ENCODE data around the gene ARMCX2.
A peak's percentile ranks its signal among the peaks of the same experiment; 100 is the strongest.

ARMCX2 gene

GRCh38 chrX:101659601-101660063 is at the start of gene ARMCX2:
ARMCX2 (minus strand) TSS chrX:101659850; CDS start chrX:101657588, 2,262 bp downstream.
- Histone ChIP-seq H3K27me3 (ENCODE audit: control insufficient read depth, insufficient read depth, low read length) (no peaks in the 10 kb centered on the region), H3K4me1 (ENCODE audit: control insufficient read depth, insufficient read depth, low read length) (no peaks in the 10 kb centered on the region), H3K27ac (ENCODE audit: low read length) (no peak within 1 kb of the TSS), H3K4me3 (ENCODE audit: low read length) (peak within 1 kb of the TSS; percentile 92), H3K36me3 (ENCODE audit: control insufficient read depth, insufficient read depth, low read length) (peaks cover 15% of the 10 kb centered on the region), H3K9me3 (ENCODE audit: control insufficient read depth, insufficient read depth, low read length) (no peaks in the 10 kb centered on the region)
- no CpG with 5 or more reads among the region's 22 CpGs for WGBS (ENCODE audit: insufficient coverage, insufficient read length)
- peak; percentile 45 for DNase-seq (ENCODE audit: low read depth, low spot score)

- H3K9me3 ChIP-seq (ENCODE audit: control insufficient read depth, insufficient read depth, low read length) = no peaks in the 10 kb centered on the region
- H3K4me1 ChIP-seq (ENCODE audit: control insufficient read depth, insufficient read depth, low read length) = no peaks in the 10 kb centered on the region
- WGBS (ENCODE audit: insufficient coverage, insufficient read length) = no CpG with 5 or more reads among the region's 3 CpGs
- no peak overlapping the region for H3K4me3 ChIP-seq (ENCODE audit: low read length)
- H3K36me3 ChIP-seq (ENCODE audit: control insufficient read depth, insufficient read depth, low read length) = no peaks in the 10 kb centered on the region
- no peaks in the 10 kb centered on the region for H3K27me3 ChIP-seq (ENCODE audit: control insufficient read depth, insufficient read depth, low read length)
- no peak overlapping the region for H3K27ac ChIP-seq (ENCODE audit: low read length)
- DNase-seq (ENCODE audit: low read depth, low spot score) = no peak
Observed at GRCh38 chrX:101709384-101709783, 49.7 kb upstream of the ARMCX2 start.

- WGBS (ENCODE audit: insufficient coverage, insufficient read length) = no CpG with 5 or more reads among the region's 3 CpGs
- no peaks in the 10 kb centered on the region for H3K4me1 ChIP-seq (ENCODE audit: control insufficient read depth, insufficient read depth, low read length)
- H3K36me3 ChIP-seq (ENCODE audit: control insufficient read depth, insufficient read depth, low read length) = no peaks in the 10 kb centered on the region
- no peak overlapping the region for H3K4me3 ChIP-seq (ENCODE audit: low read length)
- no peak for DNase-seq (ENCODE audit: low read depth, low spot score)
- H3K27me3 ChIP-seq (ENCODE audit: control insufficient read depth, insufficient read depth, low read length) = no peaks in the 10 kb centered on the region
- no peak overlapping the region for H3K27ac ChIP-seq (ENCODE audit: low read length)
- no peaks in the 10 kb centered on the region for H3K9me3 ChIP-seq (ENCODE audit: control insufficient read depth, insufficient read depth, low read length)
Observed at GRCh38 chrX:101708163-101708562, 48.5 kb upstream of the ARMCX2 start.

- H3K9me3 ChIP-seq (ENCODE audit: control insufficient read depth, insufficient read depth, low read length) = no peaks in the 10 kb centered on the region
- H3K4me1 ChIP-seq (ENCODE audit: control insufficient read depth, insufficient read depth, low read length) = no peaks in the 10 kb centered on the region
- no peak overlapping the region for H3K4me3 ChIP-seq (ENCODE audit: low read length)
- no peaks in the 10 kb centered on the region for H3K36me3 ChIP-seq (ENCODE audit: control insufficient read depth, insufficient read depth, low read length)
- H3K27me3 ChIP-seq (ENCODE audit: control insufficient read depth, insufficient read depth, low read length) = no peaks in the 10 kb centered on the region
- H3K27ac ChIP-seq (ENCODE audit: low read length) = no peak overlapping the region
- no peak for DNase-seq (ENCODE audit: low read depth, low spot score)
- WGBS (ENCODE audit: insufficient coverage, insufficient read length) = no CpG with 5 or more reads among the region's 4 CpGs
Observed at GRCh38 chrX:101693476-101693875, 33.8 kb upstream of the ARMCX2 start.

- Histone ChIP-seq H3K9me3 (ENCODE audit: control insufficient read depth, insufficient read depth, low read length) (no peaks in the 10 kb centered on the region), H3K27me3 (ENCODE audit: control insufficient read depth, insufficient read depth, low read length) (no peaks in the 10 kb centered on the region), H3K27ac (ENCODE audit: low read length) (no peak overlapping the region), H3K36me3 (ENCODE audit: control insufficient read depth, insufficient read depth, low read length) (no peaks in the 10 kb centered on the region), H3K4me3 (ENCODE audit: low read length) (no peak overlapping the region), H3K4me1 (ENCODE audit: control insufficient read depth, insufficient read depth, low read length) (no peaks in the 10 kb centered on the region)
- WGBS (ENCODE audit: insufficient coverage, insufficient read length) = no CpG with 5 or more reads among the region's 1 CpG
- DNase-seq (ENCODE audit: low read depth, low spot score) = no peak
Observed at GRCh38 chrX:101691835-101692234, 32.2 kb upstream of the ARMCX2 start.

- WGBS (ENCODE audit: insufficient coverage, insufficient read length) = no CpG with 5 or more reads among the region's 2 CpGs
- no peaks in the 10 kb centered on the region for H3K36me3 ChIP-seq (ENCODE audit: control insufficient read depth, insufficient read depth, low read length)
- H3K27me3 ChIP-seq (ENCODE audit: control insufficient read depth, insufficient read depth, low read length) = no peaks in the 10 kb centered on the region
- no peak for DNase-seq (ENCODE audit: low read depth, low spot score)
- no peaks in the 10 kb centered on the region for H3K4me1 ChIP-seq (ENCODE audit: control insufficient read depth, insufficient read depth, low read length)
- no peak overlapping the region for H3K4me3 ChIP-seq (ENCODE audit: low read length)
- no peaks in the 10 kb centered on the region for H3K9me3 ChIP-seq (ENCODE audit: control insufficient read depth, insufficient read depth, low read length)
- H3K27ac ChIP-seq (ENCODE audit: low read length) = no peak overlapping the region
Observed at GRCh38 chrX:101686574-101686973, 26.9 kb upstream of the ARMCX2 start.

- H3K27me3 ChIP-seq (ENCODE audit: control insufficient read depth, insufficient read depth, low read length) = no peaks in the 10 kb centered on the region
- no peaks in the 10 kb centered on the region for H3K4me1 ChIP-seq (ENCODE audit: control insufficient read depth, insufficient read depth, low read length)
- no peaks in the 10 kb centered on the region for H3K36me3 ChIP-seq (ENCODE audit: control insufficient read depth, insufficient read depth, low read length)
- no peak for DNase-seq (ENCODE audit: low read depth, low spot score)
- no peak overlapping the region for H3K27ac ChIP-seq (ENCODE audit: low read length)
- H3K4me3 ChIP-seq (ENCODE audit: low read length) = no peak overlapping the region
- H3K9me3 ChIP-seq (ENCODE audit: control insufficient read depth, insufficient read depth, low read length) = no peaks in the 10 kb centered on the region
Observed at GRCh38 chrX:101685923-101686322, 26.3 kb upstream of the ARMCX2 start.

GRCh38 chrX:101682723-101683122 is 23.1 kb upstream of the ARMCX2 start:
- no peak for DNase-seq (ENCODE audit: low read depth, low spot score)
- no peaks in the 10 kb centered on the region for H3K36me3 ChIP-seq (ENCODE audit: control insufficient read depth, insufficient read depth, low read length)
- no peaks in the 10 kb centered on the region for H3K9me3 ChIP-seq (ENCODE audit: control insufficient read depth, insufficient read depth, low read length)
- H3K4me3 ChIP-seq (ENCODE audit: low read length) = no peak overlapping the region
- H3K27me3 ChIP-seq (ENCODE audit: control insufficient read depth, insufficient read depth, low read length) = no peaks in the 10 kb centered on the region
- no peak overlapping the region for H3K27ac ChIP-seq (ENCODE audit: low read length)
- WGBS (ENCODE audit: insufficient coverage, insufficient read length) = no CpG with 5 or more reads among the region's 2 CpGs
- no peaks in the 10 kb centered on the region for H3K4me1 ChIP-seq (ENCODE audit: control insufficient read depth, insufficient read depth, low read length)

- peaks cover 2% of the 10 kb centered on the region; the same call in 1 of the 2 replicates for H3K4me1 ChIP-seq (ENCODE audit: control insufficient read depth, insufficient read depth, low read length)
- WGBS (ENCODE audit: insufficient coverage, insufficient read length) = no CpG with 5 or more reads among the region's 1 CpG
- no peaks in the 10 kb centered on the region for H3K27me3 ChIP-seq (ENCODE audit: control insufficient read depth, insufficient read depth, low read length)
- no peaks in the 10 kb centered on the region for H3K36me3 ChIP-seq (ENCODE audit: control insufficient read depth, insufficient read depth, low read length)
- no peak overlapping the region for H3K4me3 ChIP-seq (ENCODE audit: low read length)
- no peaks in the 10 kb centered on the region for H3K9me3 ChIP-seq (ENCODE audit: control insufficient read depth, insufficient read depth, low read length)
- H3K27ac ChIP-seq (ENCODE audit: low read length) = no peak overlapping the region
- DNase-seq (ENCODE audit: low read depth, low spot score) = no peak
Observed at GRCh38 chrX:101677028-101677427, 17.4 kb upstream of the ARMCX2 start.

- WGBS (ENCODE audit: insufficient coverage, insufficient read length) = no CpG with 5 or more reads among the region's 3 CpGs
- H3K27ac ChIP-seq (ENCODE audit: low read length) = no peak overlapping the region
Observed at GRCh38 chrX:101676571-101676970, 16.9 kb upstream of the ARMCX2 start.

GRCh38 chrX:101668143-101668542 is 8.5 kb upstream of the ARMCX2 start:
- Histone ChIP-seq H3K27me3 (ENCODE audit: control insufficient read depth, insufficient read depth, low read length) (no peaks in the 10 kb centered on the region), H3K4me1 (ENCODE audit: control insufficient read depth, insufficient read depth, low read length) (no peaks in the 10 kb centered on the region), H3K36me3 (ENCODE audit: control insufficient read depth, insufficient read depth, low read length) (no peaks in the 10 kb centered on the region), H3K9me3 (ENCODE audit: control insufficient read depth, insufficient read depth, low read length) (no peaks in the 10 kb centered on the region), H3K4me3 (ENCODE audit: low read length) (no peak overlapping the region), H3K27ac (ENCODE audit: low read length) (no peak overlapping the region)
- DNase-seq (ENCODE audit: low read depth, low spot score) = no peak
- WGBS (ENCODE audit: insufficient coverage, insufficient read length) = no CpG with 5 or more reads among the region's 2 CpGs

More at GRCh38 chrX:101676571-101676970, 16.9 kb upstream of the ARMCX2 start:
- Histone ChIP-seq H3K4me3 (ENCODE audit: low read length) (no peak overlapping the region), H3K27me3 (ENCODE audit: control insufficient read depth, insufficient read depth, low read length) (no peaks in the 10 kb centered on the region), H3K9me3 (ENCODE audit: control insufficient read depth, insufficient read depth, low read length) (no peaks in the 10 kb centered on the region), H3K36me3 (ENCODE audit: control insufficient read depth, insufficient read depth, low read length) (no peaks in the 10 kb centered on the region), H3K4me1 (ENCODE audit: control insufficient read depth, insufficient read depth, low read length) (peaks cover 2% of the 10 kb centered on the region; the same call in 1 of the 2 replicates)
- DNase-seq (ENCODE audit: low read depth, low spot score) = no peak

Data from iPS DF 6.9 (cell line).